CD4-positive, alpha-beta T cell treated with Interleukin-17A for 4 hours (primary cell): ENCODE results near the gene STX8.

Experiments used
- DNase-seq: peaks from one replicate; pipeline ENCODE4 v3.0.0-alpha.2; 2020; ENCODE audit warnings: mixed read lengths

STX8 gene

GRCh38 chr17:9221147-9221921, 354.3 kb downstream of the STX8 start:
- DNase-seq: no peak

- no peak for DNase-seq
These were observed 355.0 kb downstream of the STX8 start for GRCh38 chr17:9220398-9221146.

- DNase-seq: no peak
These were observed 355.8 kb downstream of the STX8 start for GRCh38 chr17:9219631-9220397.

- DNase-seq: no peak
These were observed 356.7 kb downstream of the STX8 start for GRCh38 chr17:9218911-9219310.

- DNase-seq: no peak
These were observed 357.5 kb downstream of the STX8 start for GRCh38 chr17:9218064-9218635.

GRCh38 chr17:9217151-9218056, 358.2 kb downstream of the STX8 start:
- no peak for DNase-seq

GRCh38 chr17:9215465-9215864, 360.2 kb downstream of the STX8 start:
- DNase-seq: no peak

GRCh38 chr17:9213303-9213640, 362.3 kb downstream of the STX8 start:
- no peak for DNase-seq

GRCh38 chr17:9212376-9213302, 363.0 kb downstream of the STX8 start:
- no peak for DNase-seq

GRCh38 chr17:9211133-9211765, 364.4 kb downstream of the STX8 start:
- DNase-seq: no peak

GRCh38 chr17:9209781-9210370, 365.7 kb downstream of the STX8 start:
- DNase-seq: no peak

GRCh38 chr17:9209347-9209746, 366.3 kb downstream of the STX8 start:
- DNase-seq: no peak

GRCh38 chr17:9208381-9209105, 367.1 kb downstream of the STX8 start:
- DNase-seq: no peak

- no peak for DNase-seq
These were observed 368.8 kb downstream of the STX8 start for GRCh38 chr17:9206741-9207332.

- DNase-seq: no peak
These were observed 369.3 kb downstream of the STX8 start for GRCh38 chr17:9206410-9206703.

GRCh38 chr17:9205520-9206409, 369.9 kb downstream of the STX8 start:
- no peak for DNase-seq

- no peak for DNase-seq
These were observed 370.8 kb downstream of the STX8 start for GRCh38 chr17:9204637-9205329.
